IPS-15b (cell line): ENCODE data around the gene MARCHF10.

Experiments
- H3K27me3 ChIP-seq: one replicate; pipeline ENCODE4 v1.6.1; 2013; ENCODE audit warnings: low read length; ENCODE audit not compliant: control insufficient read depth, insufficient read depth
- H3K36me3 ChIP-seq: one replicate; pipeline ENCODE4 v1.6.1; 2013; ENCODE audit warnings: low read length; ENCODE audit not compliant: control insufficient read depth, insufficient read depth
- H3K4me1 ChIP-seq: one replicate; pipeline ENCODE4 v1.6.1; 2013; ENCODE audit warnings: mild to moderate bottlenecking, low read length; ENCODE audit not compliant: control insufficient read depth, insufficient read depth
- H3K4me3 ChIP-seq: one replicate; pipeline ENCODE4 v1.5.1; 2013; ENCODE audit warnings: low read depth, low read length
- H3K9ac ChIP-seq: one replicate; pipeline ENCODE4 v1.6.1; 2013; ENCODE audit warnings: low read depth, mild to moderate bottlenecking, low read length
- H3K9me3 ChIP-seq: one replicate; pipeline ENCODE4 v1.6.1; 2013; ENCODE audit warnings: mild to moderate bottlenecking, low read length; ENCODE audit not compliant: control insufficient read depth, insufficient read depth

The MARCHF10 gene

GRCh38 chr17:62687997-62688396, 120.1 kb downstream of the MARCHF10 start:
- Histone ChIP-seq H3K4me3 (no peak overlapping the region), H3K27me3 (no peaks in the 10 kb centered on the region), H3K9ac (no peak overlapping the region), H3K9me3 (no peaks in the 10 kb centered on the region), H3K36me3 (peaks cover 3% of the 10 kb centered on the region), H3K4me1 (no peaks in the 10 kb centered on the region)

GRCh38 chr17:62684179-62684578, 123.9 kb downstream of the MARCHF10 start:
- Histone ChIP-seq H3K9ac (no peak overlapping the region), H3K36me3 (peaks cover 7% of the 10 kb centered on the region), H3K4me1 (no peaks in the 10 kb centered on the region)

GRCh38 chr17:62681939-62682381, 126.2 kb downstream of the MARCHF10 start:
- Histone ChIP-seq H3K4me3 (no peak overlapping the region), H3K9me3 (no peaks in the 10 kb centered on the region), H3K4me1 (no peaks in the 10 kb centered on the region), H3K9ac (no peak overlapping the region), H3K27me3 (no peaks in the 10 kb centered on the region), H3K36me3 (peaks cover 7% of the 10 kb centered on the region)

More at GRCh38 chr17:62684179-62684578, 123.9 kb downstream of the MARCHF10 start:
- Histone ChIP-seq H3K27me3 (no peaks in the 10 kb centered on the region), H3K9me3 (no peaks in the 10 kb centered on the region), H3K4me3 (no peak overlapping the region)

GRCh38 chr17:62681061-62681938, 126.8 kb downstream of the MARCHF10 start:
- H3K4me3 ChIP-seq: no peak overlapping the region
- H3K9me3 ChIP-seq: no peaks in the 10 kb centered on the region
- H3K27me3 ChIP-seq: no peaks in the 10 kb centered on the region
- H3K36me3 ChIP-seq: peaks cover 8% of the 10 kb centered on the region
- H3K9ac ChIP-seq: no peak overlapping the region
- no peaks in the 10 kb centered on the region for H3K4me1 ChIP-seq

- H3K4me3 ChIP-seq: no peak overlapping the region
- H3K4me1 ChIP-seq: no peaks in the 10 kb centered on the region
- H3K9ac ChIP-seq: no peak overlapping the region
- H3K36me3 ChIP-seq: peaks cover 12% of the 10 kb centered on the region
- no peaks in the 10 kb centered on the region for H3K27me3 ChIP-seq
- no peaks in the 10 kb centered on the region for H3K9me3 ChIP-seq
Observed at GRCh38 chr17:62680541-62681052, 127.5 kb downstream of the MARCHF10 start.

GRCh38 chr17:62679866-62680377, 128.2 kb downstream of the MARCHF10 start:
- Histone ChIP-seq H3K36me3 (peaks cover 12% of the 10 kb centered on the region), H3K4me1 (no peaks in the 10 kb centered on the region), H3K4me3 (no peak overlapping the region), H3K9me3 (no peaks in the 10 kb centered on the region), H3K27me3 (no peaks in the 10 kb centered on the region), H3K9ac (no peak overlapping the region)

GRCh38 chr17:62678214-62678919, 129.7 kb downstream of the MARCHF10 start:
- no peak overlapping the region for H3K4me3 ChIP-seq
- H3K36me3 ChIP-seq: peaks cover 12% of the 10 kb centered on the region
- no peaks in the 10 kb centered on the region for H3K27me3 ChIP-seq

GRCh38 chr17:62676952-62677596, 131.0 kb downstream of the MARCHF10 start:
- Histone ChIP-seq H3K9ac (no peak overlapping the region), H3K36me3 (peaks cover 12% of the 10 kb centered on the region), H3K4me1 (no peaks in the 10 kb centered on the region), H3K4me3 (no peak overlapping the region), H3K9me3 (no peaks in the 10 kb centered on the region), H3K27me3 (no peaks in the 10 kb centered on the region)

More at GRCh38 chr17:62678214-62678919, 129.7 kb downstream of the MARCHF10 start:
- Histone ChIP-seq H3K9ac (no peak overlapping the region), H3K9me3 (no peaks in the 10 kb centered on the region), H3K4me1 (no peaks in the 10 kb centered on the region)

GRCh38 chr17:62676231-62676943, 131.7 kb downstream of the MARCHF10 start:
- Histone ChIP-seq H3K36me3 (peaks cover 12% of the 10 kb centered on the region), H3K4me3 (no peak overlapping the region), H3K9ac (no peak overlapping the region), H3K9me3 (no peaks in the 10 kb centered on the region), H3K4me1 (no peaks in the 10 kb centered on the region), H3K27me3 (no peaks in the 10 kb centered on the region)

GRCh38 chr17:62675701-62676100, 132.4 kb downstream of the MARCHF10 start:
- H3K9ac ChIP-seq: no peak overlapping the region
- peaks cover 9% of the 10 kb centered on the region for H3K36me3 ChIP-seq
- H3K4me3 ChIP-seq: no peak overlapping the region
- no peaks in the 10 kb centered on the region for H3K9me3 ChIP-seq
- H3K27me3 ChIP-seq: no peaks in the 10 kb centered on the region
- H3K4me1 ChIP-seq: no peaks in the 10 kb centered on the region

- Histone ChIP-seq H3K4me1 (no peaks in the 10 kb centered on the region), H3K36me3 (peaks cover 8% of the 10 kb centered on the region), H3K9ac (no peak overlapping the region)
Observed at GRCh38 chr17:62675260-62675659, 132.9 kb downstream of the MARCHF10 start.

More at GRCh38 chr17:62675260-62675659, 132.9 kb downstream of the MARCHF10 start:
- Histone ChIP-seq H3K9me3 (no peaks in the 10 kb centered on the region), H3K4me3 (no peak overlapping the region), H3K27me3 (no peaks in the 10 kb centered on the region)
